SHP77 treated with DMSO at 0.1 percent for 48 hours (cell line): ENCODE measurements around the gene SFI1.
"Not testable (repeated sequence)": the region's sequence is repeated elsewhere in the genome, so short reads cannot be mapped to it uniquely, and the experiment has no call there.

Source experiments
- DNase-seq: peaks from one replicate; lab custom pipeline; 2025; lab: John Stamatoyannopoulos, UW

SFI1 gene

GRCh38 chr22:31493355-31493754 is 3.0 kb upstream of the SFI1 start:
- DNase-seq: not testable (repeated sequence)

DNA sequence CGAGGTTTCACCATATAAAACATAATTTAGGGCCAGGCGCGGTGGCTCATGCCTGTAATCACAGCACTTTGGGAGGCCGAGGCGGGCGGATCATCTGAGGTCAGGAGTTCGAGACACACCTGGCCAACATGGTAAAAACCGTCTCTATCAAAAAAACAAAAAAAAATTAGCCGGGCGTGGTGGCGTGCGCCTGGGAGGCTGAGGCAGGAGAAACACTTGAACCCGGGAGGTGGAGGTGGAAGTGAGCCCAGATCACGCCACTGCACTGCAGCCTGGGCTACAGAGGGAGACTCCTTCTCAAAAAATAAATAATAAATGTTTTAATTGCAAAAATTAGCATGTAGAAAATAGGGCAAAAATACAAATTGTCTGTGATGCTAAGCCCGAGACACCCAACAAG is 993 bp upstream of the SFI1 start:
- DNase-seq: no peak

GRCh38 chr22:31496735-31497146 is 405 bp downstream of the SFI1 start:
- DNase-seq: no peak

GRCh38 chr22:31497148-31497938 is 1.0 kb downstream of the SFI1 start:
- no peak for DNase-seq

DNA sequence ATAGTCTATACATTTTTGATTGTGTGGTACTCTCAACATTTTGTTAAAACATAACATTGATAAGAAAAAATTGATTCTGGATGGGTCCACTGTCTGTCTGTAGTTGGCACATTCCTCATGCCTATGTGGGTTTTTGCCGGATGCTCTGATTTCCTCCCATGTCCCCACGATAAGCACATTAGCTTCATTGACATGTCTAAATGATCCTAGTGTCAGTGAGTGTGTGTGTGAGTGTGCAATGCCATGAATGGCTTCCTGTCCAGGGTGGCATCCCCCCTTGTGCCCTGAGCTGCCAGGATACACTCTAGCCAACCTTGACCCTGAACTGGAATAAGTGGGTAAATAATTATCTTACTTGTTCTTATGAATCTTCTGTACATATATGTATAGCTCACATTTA is 5.4 kb downstream of the SFI1 start:
- DNase-seq: no peak

GRCh38 chr22:31503211-31503964 is 7.1 kb downstream of the SFI1 start:
- DNase-seq: no peak

GRCh38 chr22:31504282-31504681 is 7.9 kb downstream of the SFI1 start:
- no peak for DNase-seq

DNA sequence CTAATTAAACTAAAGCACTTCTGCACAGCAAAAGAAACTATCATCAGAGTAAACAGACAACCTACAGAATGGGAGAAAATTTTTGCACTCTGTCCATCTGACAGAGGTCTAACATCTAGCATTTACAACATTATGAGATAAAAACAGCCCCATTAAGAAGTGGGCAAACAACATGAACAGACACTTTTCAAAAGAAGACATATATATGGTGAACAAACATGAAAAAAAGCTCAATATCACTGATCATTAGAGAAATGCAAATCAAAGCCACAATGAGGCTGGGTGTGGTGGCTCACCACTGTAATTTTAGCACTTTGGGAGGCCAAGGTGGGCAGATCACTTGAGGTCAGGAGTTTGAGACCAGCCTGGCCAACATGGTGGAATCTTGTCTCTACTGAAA is 11.2 kb downstream of the SFI1 start:
- not testable (repeated sequence) for DNase-seq

GRCh38 chr22:31508536-31508935 is 12.2 kb downstream of the SFI1 start:
- no peak for DNase-seq

DNA sequence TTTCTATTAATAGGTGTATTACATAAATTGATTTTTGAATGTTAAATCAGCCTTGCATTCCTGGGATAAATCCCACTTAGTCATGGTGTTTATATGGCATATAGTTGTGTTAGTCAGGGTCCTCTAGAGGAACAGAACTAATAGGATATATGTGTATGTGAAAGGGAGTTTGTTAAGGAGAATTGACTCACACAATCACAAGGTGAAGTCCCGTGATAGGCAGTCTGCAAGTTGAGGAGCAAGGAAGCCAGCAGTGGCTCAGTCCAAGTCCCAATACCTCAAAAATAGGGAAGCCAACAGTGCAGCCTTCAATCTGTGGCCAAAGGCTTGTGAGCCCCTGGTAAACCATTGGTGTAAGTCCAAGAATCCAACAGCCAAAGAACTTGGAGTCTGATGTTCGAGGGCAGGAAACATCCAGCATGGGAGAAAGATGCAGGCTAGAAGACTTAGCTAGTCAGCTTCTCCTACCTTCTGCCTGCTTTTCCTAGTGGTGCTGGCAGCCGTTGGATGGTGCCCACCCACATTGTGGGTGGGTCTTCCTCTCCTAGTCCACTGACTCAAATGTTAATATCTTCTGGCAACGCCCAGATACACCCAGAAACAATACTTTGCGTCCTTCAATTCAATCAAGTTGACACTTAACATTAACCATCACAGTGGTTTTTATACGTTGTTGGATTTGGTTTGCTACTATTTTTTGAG is 12.9 kb downstream of the SFI1 start:
- DNase-seq: no peak

- no peak for DNase-seq
Measured at GRCh38 chr22:31520051-31520450, 23.7 kb downstream of the SFI1 start.

DNA sequence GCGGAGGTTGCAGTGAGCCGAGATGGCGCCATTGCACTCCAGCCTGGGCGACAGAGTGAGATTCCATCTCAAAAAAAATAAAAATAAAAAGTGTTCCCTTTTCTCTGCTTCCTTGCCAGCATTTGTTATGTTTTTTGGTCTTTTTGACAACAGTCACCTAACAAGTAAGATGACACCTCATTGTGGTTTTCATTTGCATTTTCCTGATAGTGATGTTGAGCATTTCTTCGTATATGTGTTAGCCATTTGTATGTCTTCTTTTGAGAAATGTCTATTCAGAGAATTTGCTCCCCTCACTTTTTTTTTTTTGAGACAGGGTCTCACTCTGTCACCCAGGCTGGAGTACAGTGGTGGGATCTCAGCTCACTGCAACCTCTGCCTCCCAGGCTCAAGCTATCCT is 27.8 kb downstream of the SFI1 start:
- not testable (repeated sequence) for DNase-seq

DNA sequence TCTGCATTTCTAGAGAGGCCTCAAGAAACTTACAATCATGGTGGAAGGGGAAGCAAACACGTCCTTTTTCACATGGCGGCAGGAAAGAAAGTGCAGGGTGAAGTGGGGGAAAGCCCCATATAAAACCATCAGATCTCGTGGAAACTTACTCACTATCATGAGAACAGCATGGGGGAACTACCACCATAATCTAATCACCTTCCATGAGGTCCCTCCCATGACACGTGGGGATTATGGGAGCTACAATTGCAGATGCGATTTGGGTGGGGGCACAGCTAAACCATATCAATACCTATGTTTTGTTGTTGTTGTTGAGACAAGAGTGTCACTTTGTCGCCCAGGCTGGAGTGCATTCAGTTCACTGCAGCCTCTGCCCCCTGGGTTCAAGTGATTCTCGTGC is 29.9 kb downstream of the SFI1 start:
- no peak for DNase-seq

- no peak for DNase-seq
Measured at GRCh38 chr22:31530823-31531195, 34.5 kb downstream of the SFI1 start.

DNA sequence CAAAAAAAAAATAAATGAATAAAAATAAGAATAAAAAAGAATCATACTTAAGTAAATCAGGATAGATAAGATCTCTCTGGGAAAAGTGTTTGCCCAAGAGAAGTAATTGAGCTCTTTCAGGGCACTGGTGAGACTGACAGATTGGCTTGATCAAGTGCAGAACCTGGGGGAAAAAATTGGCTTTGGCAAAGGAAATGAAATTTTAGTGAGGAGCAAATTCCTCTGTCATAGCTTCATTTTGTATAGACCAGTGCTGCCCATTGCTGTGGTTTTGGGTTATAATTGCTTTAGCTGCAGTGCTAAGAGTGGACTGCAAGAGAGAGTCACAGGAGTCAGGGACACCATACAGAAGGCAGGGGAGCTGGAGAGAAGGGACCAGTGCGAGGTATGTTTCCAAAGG is 35.7 kb downstream of the SFI1 start:
- DNase-seq: no peak

DNA sequence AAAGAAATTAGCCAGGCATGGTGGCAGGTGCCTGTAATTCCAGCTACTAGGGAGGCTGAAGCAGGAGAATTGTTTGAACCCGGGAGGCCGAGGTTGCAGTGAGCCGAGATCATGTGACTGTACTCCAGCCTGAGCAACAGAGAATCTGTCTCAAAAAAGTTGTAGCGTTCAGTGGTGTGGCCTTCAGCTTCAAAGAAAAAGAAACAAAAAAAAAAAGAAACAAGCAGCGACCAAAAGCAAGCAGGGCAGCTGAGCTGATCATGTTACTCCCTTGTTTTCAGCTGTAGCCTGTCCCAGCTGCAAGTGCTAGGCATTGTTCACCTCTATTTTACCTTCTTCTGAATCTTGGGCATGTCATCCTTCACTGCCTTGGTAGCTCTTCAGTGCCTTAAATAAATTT is 37.0 kb downstream of the SFI1 start:
- DNase-seq: no peak

GRCh38 chr22:31537019-31537535 is 40.7 kb downstream of the SFI1 start:
- no peak for DNase-seq

DNA sequence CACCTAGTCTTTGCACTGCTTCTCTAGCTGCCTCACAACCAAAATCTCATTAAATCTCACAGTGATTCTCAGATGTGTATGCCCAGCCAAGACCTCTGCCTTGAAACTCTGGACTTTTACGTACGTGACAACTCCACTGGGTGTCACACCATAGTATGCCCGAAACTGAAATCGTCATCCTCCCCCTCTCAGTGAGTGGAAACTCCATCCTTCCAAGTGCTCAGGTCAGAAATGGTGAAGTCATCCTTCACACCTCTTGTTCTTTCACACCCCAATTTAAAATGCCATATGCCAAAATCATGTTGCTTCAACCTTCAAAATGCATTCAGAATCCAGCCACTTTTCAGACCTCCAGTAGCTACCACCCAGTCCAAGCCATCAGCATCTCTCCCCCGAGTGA is 42.5 kb downstream of the SFI1 start:
- DNase-seq: no peak

GRCh38 chr22:31540166-31540565 is 43.8 kb downstream of the SFI1 start:
- DNase-seq: not testable (repeated sequence)

- no peak for DNase-seq
Measured at GRCh38 chr22:31540966-31541365, 44.6 kb downstream of the SFI1 start.

DNA sequence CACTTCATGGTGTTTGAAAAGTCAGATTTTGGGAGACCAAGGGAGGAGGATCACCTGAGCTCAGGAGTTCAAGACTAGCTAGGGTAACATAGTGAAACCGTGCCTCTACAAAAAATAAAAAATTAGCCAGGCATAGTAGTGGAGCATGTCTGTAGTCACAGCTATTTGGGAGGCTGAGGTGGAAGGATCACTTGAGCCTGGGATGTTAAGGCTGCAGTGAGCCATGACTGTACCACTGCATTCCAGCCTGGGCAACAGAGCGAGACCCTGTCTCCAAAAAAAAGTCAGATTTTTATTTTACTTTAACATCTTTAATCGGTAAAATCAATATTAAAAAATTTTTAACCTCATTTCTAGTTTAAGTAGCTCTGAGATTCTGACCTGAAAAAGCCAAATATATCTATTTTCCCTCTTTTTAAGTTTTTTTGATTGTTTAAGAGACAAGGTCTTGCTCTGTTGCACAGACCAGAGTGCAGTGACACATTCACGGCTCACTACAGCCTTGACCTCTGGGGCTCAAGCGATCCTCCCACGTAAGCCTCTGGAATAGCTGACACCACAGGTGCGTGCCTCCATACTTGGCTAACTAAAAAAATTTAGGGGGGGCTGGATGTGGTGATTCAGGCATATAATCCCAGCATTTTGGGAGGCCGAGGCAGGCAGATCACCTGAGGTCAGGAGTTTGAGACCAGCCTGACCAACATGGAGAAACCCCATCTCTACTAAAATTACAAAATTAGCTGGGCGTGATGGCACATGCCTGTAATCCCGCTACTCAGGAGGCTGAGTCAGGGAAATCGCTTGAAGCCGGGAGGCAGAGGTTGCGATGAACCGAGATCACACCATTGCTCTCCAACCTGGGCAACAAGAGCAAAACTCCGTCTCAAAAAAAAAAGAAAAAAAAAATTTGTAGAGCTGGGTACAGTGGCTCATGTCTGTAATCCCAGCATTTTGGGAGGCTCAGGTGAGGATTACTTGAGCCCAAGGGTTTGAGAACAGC is 48.4 kb downstream of the SFI1 start:
- DNase-seq: no peak
